Measurements from ENCODE around the gene AFAP1L2. TPM values are rescaled to one million over a fixed set of nuclear protein-coding genes. Genes with fewer than 3 reads are reported as not detected.

AFAP1L2 gene
- total RNA-seq, 1 donor from 2014 or later: 3.6 TPM

DNA sequence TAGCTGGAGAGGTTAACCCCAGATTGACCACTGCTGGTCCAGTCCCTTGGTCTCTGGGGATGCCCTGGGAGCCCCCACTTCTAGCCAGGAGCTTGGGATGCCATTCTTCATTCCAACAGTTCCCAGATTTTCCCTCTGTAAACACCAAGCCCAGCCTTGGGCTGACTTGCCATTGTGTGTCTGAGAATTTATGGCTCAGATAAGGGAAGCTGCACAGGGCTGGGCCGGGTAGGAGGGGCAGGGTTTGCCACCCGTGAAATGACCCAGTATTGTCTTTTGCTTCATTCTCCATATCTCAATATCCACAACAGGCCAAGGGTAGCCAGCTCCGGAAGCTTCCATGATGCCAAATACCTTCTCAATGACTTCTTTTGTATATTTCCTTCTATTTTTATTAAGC is 32.1 kb downstream of the AFAP1L2 start:
- H3K9me3 Mint-ChIP-seq: no peaks in the 10 kb centered on the region
- no peak overlapping the region for H3K27ac Mint-ChIP-seq
- no peaks in the 10 kb centered on the region for H3K36me3 Mint-ChIP-seq (ENCODE audit: low read depth)
- intact Hi-C loops (cut with micrococcal nuclease): no loop called here
- H3K27me3 Mint-ChIP-seq: peaks cover 11% of the 10 kb centered on the region
- DNase-seq: no peak
- peaks cover 4% of the 10 kb centered on the region for H3K4me1 Mint-ChIP-seq
- no peak overlapping the region for H3K4me3 Mint-ChIP-seq

DNA sequence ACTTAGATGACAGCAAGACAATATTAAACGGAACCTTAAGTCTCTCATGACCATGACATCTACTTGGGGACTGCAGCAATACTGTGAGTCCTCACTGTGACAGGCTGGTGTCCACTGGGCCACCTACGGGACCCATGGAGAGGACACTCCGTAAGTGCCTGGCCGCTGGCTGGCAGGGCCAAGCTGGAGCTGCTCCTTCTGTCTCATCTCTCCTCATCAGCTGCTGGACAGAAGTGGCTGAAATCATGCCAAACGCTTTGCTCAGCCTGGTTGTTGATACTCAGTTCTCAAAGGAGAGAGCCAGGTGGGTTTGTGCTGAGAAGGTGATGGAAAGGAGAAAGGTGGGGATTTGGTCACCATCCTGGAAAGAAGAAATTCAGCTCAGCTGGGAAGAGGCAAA is 33.3 kb downstream of the AFAP1L2 start:
- Mint-ChIP-seq H3K27ac (no peak overlapping the region), H3K36me3 (ENCODE audit: low read depth) (no peaks in the 10 kb centered on the region), H3K27me3 (no peaks in the 10 kb centered on the region), H3K4me1 (peaks cover 4% of the 10 kb centered on the region), H3K9me3 (no peaks in the 10 kb centered on the region), H3K4me3 (no peak overlapping the region)
- intact Hi-C loops (cut with micrococcal nuclease): no loop called here
- DNase-seq: no peak

DNA sequence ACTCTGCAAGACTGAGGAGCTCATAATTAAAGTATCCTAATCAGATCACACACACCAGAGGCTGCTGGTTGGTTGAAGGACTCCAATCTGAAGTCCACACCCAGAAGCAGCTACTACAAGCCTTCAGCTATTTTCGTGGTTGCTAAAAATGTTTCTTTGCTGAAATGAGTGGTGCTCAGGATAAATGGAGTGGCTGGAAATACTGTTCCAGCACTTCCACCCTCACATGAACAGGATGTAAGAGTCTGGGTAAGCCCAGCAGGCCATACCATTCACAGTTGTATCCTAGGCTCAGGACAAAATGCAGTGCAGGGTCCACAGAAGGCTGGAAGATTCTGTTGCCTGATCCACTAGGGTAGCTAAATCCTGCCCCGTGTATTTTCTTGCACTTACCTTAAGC is 34.1 kb downstream of the AFAP1L2 start:
- Mint-ChIP-seq H3K27me3 (no peaks in the 10 kb centered on the region), H3K9me3 (no peaks in the 10 kb centered on the region), H3K4me3 (no peak overlapping the region), H3K27ac (no peak overlapping the region), H3K4me1 (peaks cover 4% of the 10 kb centered on the region), H3K36me3 (ENCODE audit: low read depth) (no peaks in the 10 kb centered on the region)
- DNase-seq: no peak
- intact Hi-C loops (cut with micrococcal nuclease): no loop called here

DNA sequence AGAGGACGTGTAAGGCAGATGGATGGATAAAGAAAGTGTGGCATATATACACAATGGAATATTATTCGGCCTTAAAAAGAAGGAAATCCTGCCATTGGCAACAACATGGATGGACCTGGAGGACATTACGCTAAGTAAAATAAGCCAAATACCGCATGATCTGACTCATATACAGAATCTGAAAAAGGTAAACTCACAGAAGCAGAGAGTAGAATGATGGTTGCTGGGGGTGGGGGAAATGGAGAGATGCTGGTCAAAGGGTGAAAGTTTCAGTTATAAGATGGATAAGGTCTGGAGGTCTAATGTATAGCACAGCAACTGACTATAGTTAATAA is 36.3 kb downstream of the AFAP1L2 start:
- Mint-ChIP-seq H3K27me3 (peaks cover 2% of the 10 kb centered on the region), H3K27ac (no peak overlapping the region), H3K4me1 (peaks cover 4% of the 10 kb centered on the region), H3K36me3 (ENCODE audit: low read depth) (no peaks in the 10 kb centered on the region), H3K4me3 (no peak overlapping the region), H3K9me3 (no peaks in the 10 kb centered on the region)
- DNase-seq: no peak
- intact Hi-C loops (cut with micrococcal nuclease): no loop called here

DNA sequence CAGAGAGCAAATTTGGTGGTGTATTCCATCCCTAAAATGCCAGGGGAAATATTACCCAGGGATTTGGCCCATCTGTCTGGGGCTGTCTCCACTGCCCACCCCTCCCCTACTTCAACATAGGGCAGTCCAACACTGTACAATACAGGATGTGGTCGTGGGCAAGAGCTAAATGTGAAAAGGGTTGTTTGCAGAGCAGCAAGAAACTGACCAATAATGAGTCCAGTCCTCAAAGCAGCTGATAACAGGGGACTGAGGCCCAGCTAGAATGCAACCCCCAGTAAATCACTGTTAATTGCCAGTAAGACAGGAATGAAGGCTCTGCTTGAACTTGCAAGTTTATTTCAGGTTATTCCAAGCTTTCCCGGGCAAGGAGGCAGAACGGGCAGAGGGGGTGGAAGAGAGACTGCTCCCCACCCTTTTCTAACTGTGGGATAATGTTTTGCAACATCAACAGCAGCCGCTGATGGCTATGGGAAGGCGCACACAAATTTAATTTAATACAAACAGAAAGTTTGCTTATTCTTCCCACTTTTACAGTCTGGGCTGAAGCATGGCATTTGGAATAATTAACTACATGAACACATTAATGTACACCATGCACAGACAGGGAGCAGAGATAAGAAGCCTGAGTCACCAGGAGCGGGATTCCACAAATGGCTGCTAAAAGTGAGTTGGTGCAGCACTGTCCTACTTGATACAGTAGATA is 36.8 kb downstream of the AFAP1L2 start:
- H3K27me3 Mint-ChIP-seq: peaks cover 2% of the 10 kb centered on the region
- intact Hi-C loops (cut with micrococcal nuclease): no loop called here
- H3K4me1 Mint-ChIP-seq: peaks cover 4% of the 10 kb centered on the region
- no peak overlapping the region for H3K27ac Mint-ChIP-seq
- no peak overlapping the region for H3K4me3 Mint-ChIP-seq
- H3K36me3 Mint-ChIP-seq (ENCODE audit: low read depth): no peaks in the 10 kb centered on the region
- H3K9me3 Mint-ChIP-seq: no peaks in the 10 kb centered on the region
- no peak for DNase-seq

DNA sequence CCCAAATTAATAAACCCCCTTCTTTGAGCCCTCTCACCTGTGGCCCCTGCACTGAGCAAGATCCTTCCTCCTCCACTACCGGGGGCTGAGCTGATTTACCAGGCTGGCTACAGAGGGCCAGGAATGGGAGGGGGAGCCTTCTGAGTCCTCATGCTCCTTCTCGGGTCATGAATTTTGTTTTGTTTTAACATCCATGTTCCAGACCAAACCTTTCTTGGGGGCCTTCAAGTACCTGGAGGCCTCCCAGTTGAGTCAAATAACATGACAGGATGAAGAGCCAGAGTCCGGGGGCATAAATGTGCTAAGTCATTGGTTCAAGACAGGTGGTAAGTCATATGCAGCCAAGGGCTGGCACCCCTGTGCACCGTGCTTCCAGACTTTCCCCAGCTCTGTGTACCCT is 39.6 kb downstream of the AFAP1L2 start:
- Mint-ChIP-seq H3K36me3 (ENCODE audit: low read depth) (no peaks in the 10 kb centered on the region), H3K4me3 (no peak overlapping the region), H3K27ac (no peak overlapping the region), H3K4me1 (peaks cover 2% of the 10 kb centered on the region), H3K27me3 (peaks cover 7% of the 10 kb centered on the region), H3K9me3 (no peaks in the 10 kb centered on the region)
- DNase-seq: no peak
- intact Hi-C loops (cut with micrococcal nuclease): no loop called here

DNA sequence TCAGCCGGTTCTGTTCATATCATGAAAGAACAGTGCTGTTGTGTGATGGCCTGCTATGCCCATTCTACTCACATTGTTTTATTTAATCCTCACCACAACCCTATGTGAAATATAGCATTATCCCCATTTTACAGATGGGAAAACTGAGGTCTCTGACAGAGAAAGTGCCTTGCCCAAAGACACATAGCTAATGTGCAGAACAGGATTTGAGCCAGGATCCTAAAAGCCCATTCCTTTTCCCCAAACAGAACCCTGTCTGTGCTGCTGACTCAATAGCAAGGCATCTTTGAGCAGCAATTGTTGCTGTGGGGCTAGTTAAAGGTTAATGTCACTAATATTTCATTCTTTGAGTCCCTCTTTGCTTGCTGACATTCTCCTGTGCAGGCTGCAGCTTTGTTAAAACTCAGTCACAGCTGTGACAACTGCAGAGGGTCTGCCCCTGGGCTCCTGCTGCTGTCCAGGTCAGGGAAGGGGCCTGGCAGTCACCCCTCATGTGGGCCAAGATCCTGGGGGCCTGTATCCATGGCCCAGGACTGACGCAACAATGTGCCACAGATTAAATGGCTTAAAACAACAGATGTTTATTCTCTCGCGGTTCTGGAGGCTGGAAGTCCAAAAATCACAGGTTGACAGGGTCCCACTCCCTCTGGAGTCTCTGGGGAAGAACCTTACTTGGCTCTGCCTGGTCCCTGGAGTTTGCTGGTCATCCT is 40.4 kb downstream of the AFAP1L2 start:
- Mint-ChIP-seq H3K27me3 (peaks cover 7% of the 10 kb centered on the region), H3K36me3 (ENCODE audit: low read depth) (no peaks in the 10 kb centered on the region), H3K27ac (no peak overlapping the region), H3K4me1 (peaks cover 2% of the 10 kb centered on the region), H3K4me3 (no peak overlapping the region), H3K9me3 (no peaks in the 10 kb centered on the region)
- intact Hi-C loops (cut with micrococcal nuclease): no loop called here
- no peak for DNase-seq

DNA sequence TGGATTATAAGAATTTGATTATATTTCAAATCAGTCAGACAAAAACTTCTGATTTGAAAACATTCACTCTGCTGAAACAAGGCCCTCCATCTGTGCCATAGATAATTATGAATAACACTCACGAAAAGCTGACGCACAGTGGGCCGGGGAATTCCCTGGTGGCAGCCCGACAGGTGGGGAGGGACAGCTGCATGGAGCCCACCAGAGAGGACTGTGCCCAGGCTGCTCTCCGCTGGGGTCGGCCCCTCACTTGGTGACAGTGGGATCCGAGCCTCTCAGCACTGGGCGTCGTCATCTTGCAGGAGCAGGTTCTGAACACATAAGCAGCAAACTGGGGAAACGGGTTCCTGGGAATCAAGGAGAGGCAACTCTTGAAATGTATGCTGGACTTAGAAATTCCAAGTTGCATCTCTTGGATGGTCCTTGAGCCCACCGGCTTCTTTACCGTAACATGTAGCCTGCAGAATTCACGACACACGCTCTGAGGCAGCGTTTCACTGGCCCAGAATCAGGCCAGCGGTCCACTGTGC is 41.4 kb downstream of the AFAP1L2 start:
- DNase-seq: no peak
- H3K27me3 Mint-ChIP-seq: peaks cover 7% of the 10 kb centered on the region
- no peak overlapping the region for H3K4me3 Mint-ChIP-seq
- H3K9me3 Mint-ChIP-seq: no peaks in the 10 kb centered on the region
- H3K36me3 Mint-ChIP-seq (ENCODE audit: low read depth): no peaks in the 10 kb centered on the region
- peaks cover 2% of the 10 kb centered on the region for H3K4me1 Mint-ChIP-seq
- intact Hi-C loops (cut with micrococcal nuclease): no loop called here
- H3K27ac Mint-ChIP-seq: no peak overlapping the region

DNA sequence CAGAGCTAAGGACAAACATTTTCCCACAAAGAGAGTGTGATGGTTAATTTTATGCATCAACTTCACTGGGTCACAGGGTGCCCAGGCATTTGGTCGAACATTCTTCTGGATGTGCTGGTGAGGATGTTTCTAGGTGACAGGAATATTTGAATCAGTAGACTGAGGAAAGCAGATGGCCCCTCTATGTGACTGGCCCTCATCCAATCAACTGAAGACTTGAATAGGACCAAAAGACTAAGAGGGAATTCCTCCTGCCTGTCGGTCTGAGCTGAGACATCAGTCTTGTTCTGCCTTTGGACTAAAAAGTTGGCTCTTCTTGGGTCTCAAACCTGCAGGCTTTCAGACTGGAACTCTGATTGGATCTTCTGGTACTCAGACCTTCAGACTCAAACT is 44.4 kb downstream of the AFAP1L2 start:
- H3K4me3 Mint-ChIP-seq: no peak overlapping the region
- no peak overlapping the region for H3K27ac Mint-ChIP-seq
- H3K36me3 Mint-ChIP-seq (ENCODE audit: low read depth): no peaks in the 10 kb centered on the region
- H3K27me3 Mint-ChIP-seq: peaks cover 7% of the 10 kb centered on the region
- peaks cover 5% of the 10 kb centered on the region for H3K4me1 Mint-ChIP-seq
- DNase-seq: no peak
- intact Hi-C loops (cut with micrococcal nuclease): no loop called here
- no peaks in the 10 kb centered on the region for H3K9me3 Mint-ChIP-seq

DNA sequence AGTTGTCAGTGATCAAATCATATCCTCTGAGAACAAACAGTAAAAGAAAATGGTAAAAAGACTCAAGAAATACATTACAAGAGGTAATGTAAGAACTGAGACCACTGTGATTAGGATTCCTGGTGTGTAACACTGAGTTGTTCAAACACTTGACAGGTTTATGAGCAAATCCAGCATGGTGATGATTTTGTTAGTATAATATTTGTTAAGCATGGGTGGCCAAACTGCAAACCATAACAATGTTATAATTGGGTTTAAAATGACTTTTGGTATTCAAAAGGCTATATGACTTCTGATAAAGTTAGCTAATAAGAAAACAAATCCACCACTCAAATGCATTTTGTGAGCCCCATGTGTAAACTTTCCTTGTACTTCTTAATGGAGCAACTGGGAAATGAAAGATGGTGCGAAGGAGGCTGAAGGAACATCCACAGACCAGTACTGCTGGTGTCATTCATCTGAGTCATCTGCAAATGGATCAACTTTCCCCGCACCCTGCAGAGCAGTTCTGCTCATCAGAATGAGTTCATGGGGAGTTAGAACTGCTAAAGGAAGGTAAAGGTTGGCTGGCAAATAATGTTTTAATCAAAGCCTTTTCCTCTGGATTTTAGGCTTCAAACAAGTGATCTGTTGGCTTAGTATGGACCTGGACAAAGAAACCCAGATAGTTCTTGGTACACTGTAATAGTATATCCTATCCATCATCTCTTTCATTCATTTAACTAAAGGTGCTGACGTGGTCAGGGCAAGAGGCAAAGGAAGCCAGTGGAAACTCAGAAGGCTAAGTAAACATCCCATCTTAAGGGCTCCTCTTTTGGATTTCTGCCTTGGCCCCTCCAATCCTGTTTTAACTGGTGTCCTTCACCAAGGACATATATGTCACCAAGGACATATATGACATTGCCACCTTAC is 45.0 kb downstream of the AFAP1L2 start:
- intact Hi-C loops (cut with micrococcal nuclease): no loop called here
- Mint-ChIP-seq H3K4me3 (no peak overlapping the region), H3K36me3 (ENCODE audit: low read depth) (no peaks in the 10 kb centered on the region)

DNA sequence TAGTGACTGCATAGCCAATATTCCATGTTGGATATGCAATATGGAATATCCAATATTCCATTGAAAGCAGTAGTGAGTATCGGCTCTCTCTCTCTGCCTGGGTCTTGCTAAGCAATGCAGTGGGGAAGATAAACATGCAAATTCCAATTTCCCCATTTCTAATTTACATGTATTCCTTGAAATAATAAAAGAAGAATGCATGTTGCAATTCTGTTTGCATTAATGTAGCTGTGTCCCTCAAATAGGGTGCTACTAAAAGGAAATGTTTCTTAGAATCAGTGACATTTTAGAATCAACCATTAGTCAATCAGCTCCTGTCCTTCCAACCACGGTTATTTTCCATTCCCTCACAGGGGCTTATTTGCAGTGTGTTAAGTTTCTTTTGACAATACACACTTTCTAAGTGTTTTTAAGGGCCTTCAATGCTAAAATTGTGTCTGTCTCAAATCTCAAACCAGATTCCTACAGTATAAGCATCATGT is 46.7 kb downstream of the AFAP1L2 start:
- no peak for DNase-seq
- no peaks in the 10 kb centered on the region for H3K36me3 Mint-ChIP-seq (ENCODE audit: low read depth)
- peaks cover 5% of the 10 kb centered on the region for H3K27me3 Mint-ChIP-seq
- intact Hi-C loops (cut with micrococcal nuclease): no loop called here
- H3K4me3 Mint-ChIP-seq: no peak overlapping the region
- H3K4me1 Mint-ChIP-seq: peaks cover 5% of the 10 kb centered on the region
- H3K9me3 Mint-ChIP-seq: no peaks in the 10 kb centered on the region
- H3K27ac Mint-ChIP-seq: no peak overlapping the region

More for the DNA sequence above, 45.0 kb downstream of the AFAP1L2 start:
- no peak overlapping the region for H3K27ac Mint-ChIP-seq
- H3K27me3 Mint-ChIP-seq: peaks cover 6% of the 10 kb centered on the region
- DNase-seq: no peak
- H3K4me1 Mint-ChIP-seq: peaks cover 5% of the 10 kb centered on the region
- H3K9me3 Mint-ChIP-seq: no peaks in the 10 kb centered on the region

DNA sequence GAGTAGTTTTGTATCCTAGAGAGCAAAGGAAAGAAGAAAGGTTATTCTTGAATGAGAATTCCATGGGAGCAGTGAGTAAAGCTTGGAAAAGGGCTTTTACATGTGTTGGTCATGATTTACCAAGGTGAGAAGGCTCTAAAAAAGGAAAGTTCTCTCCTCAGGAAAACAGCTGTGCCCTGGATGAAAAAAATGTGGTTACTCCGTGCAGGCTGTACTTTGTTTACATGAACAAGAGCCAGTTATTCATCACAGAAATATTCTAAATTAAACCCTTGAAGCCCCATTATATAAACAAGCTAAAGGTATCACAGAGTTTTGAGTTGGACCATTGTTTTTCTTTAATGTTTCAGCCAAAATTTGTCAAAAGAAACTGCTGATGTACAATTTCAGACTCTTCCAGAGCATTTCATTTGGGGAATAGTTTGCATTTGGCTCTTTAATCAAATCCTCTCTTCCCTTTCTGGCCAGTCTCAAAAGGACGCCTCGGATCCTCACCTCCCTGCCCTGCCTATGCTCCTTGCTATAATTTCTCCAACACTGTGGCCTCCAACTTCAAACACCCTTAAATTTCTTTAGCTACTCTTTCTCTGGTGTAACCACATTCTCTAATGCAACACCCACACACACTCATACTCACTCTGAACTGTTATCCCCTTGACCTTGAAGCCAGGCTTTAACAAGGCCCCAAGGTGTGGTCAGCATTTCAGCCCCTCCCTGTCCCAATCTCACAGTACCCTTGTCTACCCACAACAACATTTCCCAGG is 47.4 kb downstream of the AFAP1L2 start:
- no peaks in the 10 kb centered on the region for H3K9me3 Mint-ChIP-seq
- no peak overlapping the region for H3K27ac Mint-ChIP-seq
- H3K4me1 Mint-ChIP-seq: peaks cover 5% of the 10 kb centered on the region
- H3K4me3 Mint-ChIP-seq: no peak overlapping the region
- intact Hi-C loops (cut with micrococcal nuclease): no loop called here
- DNase-seq: no peak
- no peaks in the 10 kb centered on the region for H3K36me3 Mint-ChIP-seq (ENCODE audit: low read depth)
- peaks cover 4% of the 10 kb centered on the region for H3K27me3 Mint-ChIP-seq

DNA sequence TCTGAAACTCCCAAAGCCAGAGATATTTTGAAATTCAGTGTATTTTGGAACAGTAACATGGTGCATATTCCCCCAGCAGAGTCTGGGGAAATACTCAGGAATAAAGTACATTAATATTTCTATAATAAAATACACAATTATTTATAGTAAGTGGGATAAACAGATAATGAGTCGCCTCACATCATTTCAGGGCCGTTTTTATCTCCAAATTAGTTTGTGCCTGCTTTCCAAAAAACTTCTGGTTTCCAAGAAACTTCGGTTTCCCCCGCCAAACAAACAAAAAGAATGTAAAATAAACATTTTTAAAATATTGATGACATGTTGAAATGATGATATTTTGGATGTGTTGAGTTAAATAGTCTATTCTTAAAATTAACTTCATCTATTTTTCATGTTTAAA is 48.2 kb downstream of the AFAP1L2 start:
- Mint-ChIP-seq H3K4me1 (peaks cover 5% of the 10 kb centered on the region), H3K27me3 (peaks cover 1% of the 10 kb centered on the region), H3K27ac (no peak overlapping the region), H3K36me3 (ENCODE audit: low read depth) (no peaks in the 10 kb centered on the region), H3K9me3 (no peaks in the 10 kb centered on the region), H3K4me3 (no peak overlapping the region)
- intact Hi-C loops (cut with micrococcal nuclease): no loop called here
- DNase-seq: no peak
